Keratinocyte (primary cell): ENCODE data around the gene IGFN1. TPM values are rescaled to one million over a fixed set of nuclear protein-coding genes. Genes with fewer than 3 reads are reported as not detected.

Experiments
- DNase-seq: peaks from one replicate; pipeline ENCODE4 v3.0.0-alpha.2; 2011; ENCODE audit warnings: low read depth, missing footprints, low spot score
- FAIRE-seq: peaks from 2 replicates; lab custom pipeline; 2011; peaks lifted over from hg19 to GRCh38; lab: Jason Lieb, UNC
- H2AFZ ChIP-seq: 2 replicates; pipeline ENCODE4 v1.6.0; 2012; ENCODE audit warnings: low read length, control low read depth, inconsistent platforms; ENCODE audit not compliant: control insufficient read depth
- H3K27ac ChIP-seq: 2 replicates; pipeline ENCODE4 v1.5.1; 2011; ENCODE audit warnings: low read length; ENCODE audit not compliant: control insufficient read depth, insufficient read depth
- H3K27me3 ChIP-seq: 3 replicates; pipeline ENCODE4 v1.6.0; 2011; ENCODE audit warnings: low read length; ENCODE audit not compliant: control insufficient read depth, insufficient read depth; ENCODE audit errors: extremely low read depth
- H3K36me3 ChIP-seq, 2 experiments: 2 replicates in 1 of 2; 3 replicates in 1 of 2; pipeline ENCODE4 v1.5.1; 2011; ENCODE audit warnings: low read length in 2 of 2, mild to moderate bottlenecking in 1 of 2; ENCODE audit not compliant: control insufficient read depth in 2 of 2, insufficient read depth in 2 of 2; ENCODE audit errors: extremely low read depth in 1 of 2
- H3K4me1 ChIP-seq: 3 replicates; pipeline ENCODE4 v1.5.1; 2011; ENCODE audit warnings: low read length; ENCODE audit not compliant: control insufficient read depth, insufficient read depth; ENCODE audit errors: extremely low read depth
- H3K4me2 ChIP-seq: 3 replicates; pipeline ENCODE4 v1.6.0; 2011; ENCODE audit warnings: low read depth, low read length; ENCODE audit not compliant: control insufficient read depth, insufficient read depth; ENCODE audit errors: extremely low read depth
- H3K4me3 ChIP-seq, 3 experiments: fragments of 200-600 bp in 1 of 3; sonication (generic) in 1 of 3; 2 replicates in 2 of 3; 3 replicates in 1 of 3; pipeline ENCODE4 v1.5.1; 2011 to 2016; ENCODE audit warnings: low read length in 3 of 3, mild to moderate bottlenecking in 3 of 3, control low read depth in 2 of 3, inconsistent platforms in 1 of 3, low read depth in 1 of 3, mixed read lengths in 1 of 3, mixed run types in 1 of 3, moderate library complexity in 1 of 3; ENCODE audit not compliant: control insufficient read depth in 2 of 3, insufficient read depth in 2 of 3; ENCODE audit errors: extremely low read depth in 1 of 3
- H3K79me2 ChIP-seq: 2 replicates; pipeline ENCODE4 v1.6.0; 2012; ENCODE audit warnings: low read length; ENCODE audit not compliant: control insufficient read depth, insufficient read depth
- H3K9ac ChIP-seq: 3 replicates; pipeline ENCODE4 v1.6.0; 2011; ENCODE audit warnings: low read length; ENCODE audit not compliant: control insufficient read depth, insufficient read depth; ENCODE audit errors: extremely low read depth
- H3K9me1 ChIP-seq: 3 replicates; pipeline ENCODE4 v1.6.0; 2011; ENCODE audit warnings: low read length; ENCODE audit not compliant: control insufficient read depth, insufficient read depth; ENCODE audit errors: extremely low read depth
- H3K9me3 ChIP-seq: 2 replicates; pipeline ENCODE4 v1.5.1; 2012; ENCODE audit warnings: low read depth, low read length; ENCODE audit not compliant: control insufficient read depth
- H4K20me1 ChIP-seq: 3 replicates; pipeline ENCODE4 v1.6.0; 2011; ENCODE audit warnings: low read length; ENCODE audit not compliant: control insufficient read depth, insufficient read depth; ENCODE audit errors: extremely low read depth
- CTCF ChIP-seq, 3 experiments: IDR thresholded peaks in 1 of 3; conservative IDR thresholded peaks in 1 of 3; optimal IDR thresholded peaks in 1 of 3; 2 replicates in 2 of 3; 3 replicates in 1 of 3; pipeline versions ENCODE3 to v1.5.1; 2011; ENCODE audit warnings: low read length in 3 of 3, mild to moderate bottlenecking in 3 of 3, moderate library complexity in 2 of 3, control low read depth in 1 of 3, inconsistent platforms in 1 of 3; ENCODE audit not compliant: insufficient read depth in 2 of 3; ENCODE audit errors: extremely low read depth in 1 of 3
- EZH2 ChIP-seq: IDR thresholded peaks from one replicate; pipeline ENCODE4 v1.6.1; 2012; ENCODE audit warnings: inconsistent platforms, mild to moderate bottlenecking, low read length, moderate library complexity
- dilution Hi-C: fragments of 300-500 bp; cut with MboI; formaldehyde crosslinking; loops from one replicate; pipeline ENCODE4 v1.7.0; 2020; ENCODE audit warnings: low sequenced_read_pairs; ENCODE audit not compliant: extremely low pct_ligation_motif_present
- polyA plus RNA-seq, 5 experiments: library from polyadenylated mRNA; depleted of rRNA in 3 of 5; stranded (reverse) in 3 of 5; stranded (forward) in 1 of 5; unstranded in 1 of 5; fragments of >200 nt; gene quantifications; 1 replicate in 1 of 5; 2 replicates in 3 of 5; 3 replicates in 1 of 5; pipeline versions ENCODE4 v1.2.1 to v1.2.3, GENCODE V29; 2011 to 2012; ENCODE audit warnings: missing spikeins in 2 of 5, low read depth in 1 of 5, low replicate concordance in 1 of 5

IGFN1 gene
- polyA plus RNA-seq, 1 donor (not counting 4 experiments of a cell fraction or from before 2014, with no cell fraction given), result not detected

GRCh38 chr1:201223852-201224665, 33.4 kb downstream of the IGFN1 start:
- Histone ChIP-seq H3K4me3 (no peak overlapping the region), H3K9me3 (no peaks in the 10 kb centered on the region), H3K4me1 (no peaks in the 10 kb centered on the region), H3K27ac (no peak overlapping the region), H3K9ac (no peak overlapping the region), H3K4me2 (no peak overlapping the region), H3K79me2 (no peaks in the 10 kb centered on the region), H2AFZ (no peak overlapping the region), H3K9me1 (no peaks in the 10 kb centered on the region), H4K20me1 (no peaks in the 10 kb centered on the region), H3K27me3 (peaks cover 10% of the 10 kb centered on the region), H3K36me3 (no peaks in the 10 kb centered on the region)
- DNase-seq (no peak), FAIRE-seq (no peak)
- no peak for TF ChIP-seq EZH2
- TF ChIP-seq CTCF (optimal IDR thresholded peaks at IDR 0.05 in 1 of 3, IDR thresholded peaks at IDR 0.05 in 1 of 3, conservative IDR thresholded peaks at IDR 0.05 in 1 of 3; ENCODE audit: extremely low read depth in 1 of 3, insufficient read depth in 2 of 3, low read length in 3 of 3), result no peak
- dilution Hi-C loops, result loop anchor here (10.0 kb wide), 1 partner anchor 81 kb away; no protein-coding TSS in a partner anchor

- Histone ChIP-seq H3K4me1 (peaks cover 3% of the 10 kb centered on the region), H3K4me3 (no peak overlapping the region), H3K9me1 (no peaks in the 10 kb centered on the region), H3K9ac (no peak overlapping the region), H3K27ac (no peak overlapping the region), H2AFZ (no peak overlapping the region), H4K20me1 (no peaks in the 10 kb centered on the region), H3K27me3 (peaks cover 7% of the 10 kb centered on the region), H3K36me3 (no peaks in the 10 kb centered on the region), H3K4me2 (no peak overlapping the region), H3K79me2 (no peaks in the 10 kb centered on the region), H3K9me3 (no peaks in the 10 kb centered on the region)
- dilution Hi-C loops, result loop anchor here (10.0 kb wide), 1 partner anchor 80 kb away; no protein-coding TSS in a partner anchor
- FAIRE-seq, result no peak
- DNase-seq, result no peak
- TF ChIP-seq EZH2 (no peak), CTCF (optimal IDR thresholded peaks at IDR 0.05 in 1 of 3, IDR thresholded peaks at IDR 0.05 in 1 of 3, conservative IDR thresholded peaks at IDR 0.05 in 1 of 3; ENCODE audit: extremely low read depth in 1 of 3, insufficient read depth in 2 of 3, low read length in 3 of 3) (no peak)
Observed at GRCh38 chr1:201224666-201225370, 34.2 kb downstream of the IGFN1 start.
